Measurements from ENCODE around the gene HSPD1. TPM values are rescaled to one million over a fixed set of nuclear protein-coding genes. Genes with fewer than 3 reads are reported as not detected.
"Not testable (repeated sequence)": the region's sequence is repeated elsewhere in the genome, so short reads cannot be mapped to it uniquely, and the experiment has no call there.

The HSPD1 gene
- total RNA-seq, 1 donor, result 124 TPM

DNA sequence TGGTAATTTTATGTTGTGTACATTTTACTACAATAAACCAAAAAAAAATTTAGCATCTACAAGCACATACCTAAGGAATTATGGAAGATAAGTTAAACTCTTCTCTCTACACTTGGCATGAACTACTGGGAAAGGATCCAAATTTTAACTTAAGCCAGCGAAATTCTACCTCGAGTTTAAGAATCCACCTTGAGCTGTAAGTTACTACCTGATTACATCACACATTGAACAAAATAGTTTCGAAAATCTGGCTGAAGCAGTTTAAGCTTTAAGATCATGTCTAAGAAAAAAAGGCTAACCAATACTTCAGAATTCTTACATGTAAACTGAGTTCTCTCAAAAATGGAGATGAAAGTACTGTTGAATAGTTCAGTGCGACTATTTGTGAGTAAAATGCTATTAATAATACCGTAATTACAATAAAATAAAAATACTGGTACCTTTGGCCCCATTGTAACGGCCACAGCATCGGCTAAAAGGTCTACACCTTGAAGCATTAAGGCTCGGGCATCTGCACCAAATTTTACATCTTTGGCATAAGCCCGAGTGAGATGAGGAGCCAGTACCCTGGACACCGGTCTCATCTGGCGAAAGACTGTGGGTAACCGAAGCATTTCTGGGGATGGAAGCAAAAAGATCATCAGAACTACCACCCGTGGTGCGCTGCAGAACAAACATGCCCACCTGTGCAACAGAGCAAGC, 1.3 kb downstream of the HSPD1 start:
- DNase-seq (ENCODE audit: low read depth in 2 of 3, low spot score in 2 of 3), result no peak

GRCh38 chr2:197497326-197497725, 2.3 kb downstream of the HSPD1 start:
- no peak for DNase-seq (ENCODE audit: low read depth in 2 of 3, low spot score in 2 of 3)

GRCh38 chr2:197496695-197497094, 2.9 kb downstream of the HSPD1 start:
- DNase-seq (ENCODE audit: low read depth in 2 of 3, low spot score in 2 of 3), result no peak

DNA sequence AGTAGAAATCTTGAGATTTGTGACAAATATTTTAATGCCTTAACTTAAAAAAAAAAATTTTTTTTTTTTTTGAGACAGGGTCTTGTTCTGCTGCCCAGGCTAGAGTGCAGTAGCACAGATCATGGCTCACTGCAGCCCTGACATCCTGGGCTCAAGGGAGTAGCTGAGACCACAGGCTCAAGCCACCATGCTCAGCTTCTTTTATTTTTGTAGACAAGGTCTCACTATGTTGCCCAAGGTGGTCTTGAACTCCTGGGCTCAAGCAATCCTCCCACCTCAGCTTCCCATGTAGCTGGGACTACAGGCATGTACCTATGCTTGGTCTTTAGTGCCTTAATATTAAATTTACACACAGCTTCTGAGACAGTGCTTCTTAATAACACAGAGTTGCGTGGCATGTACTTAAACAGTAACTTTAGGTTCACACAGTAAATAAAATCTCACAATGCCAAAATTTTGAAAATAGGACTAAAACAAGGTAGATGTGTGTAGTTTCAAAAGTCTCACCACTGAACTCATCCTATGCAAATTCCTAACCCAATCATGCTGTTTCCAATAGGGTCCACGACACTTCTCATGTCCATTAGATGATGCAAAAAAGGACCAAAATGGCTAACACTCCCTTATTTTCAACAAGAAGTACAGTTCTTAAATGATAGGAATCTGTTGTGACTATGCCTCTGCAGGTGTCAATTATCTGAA, 4.1 kb downstream of the HSPD1 start:
- no peak for DNase-seq (ENCODE audit: low read depth in 2 of 3, low spot score in 2 of 3)

DNA sequence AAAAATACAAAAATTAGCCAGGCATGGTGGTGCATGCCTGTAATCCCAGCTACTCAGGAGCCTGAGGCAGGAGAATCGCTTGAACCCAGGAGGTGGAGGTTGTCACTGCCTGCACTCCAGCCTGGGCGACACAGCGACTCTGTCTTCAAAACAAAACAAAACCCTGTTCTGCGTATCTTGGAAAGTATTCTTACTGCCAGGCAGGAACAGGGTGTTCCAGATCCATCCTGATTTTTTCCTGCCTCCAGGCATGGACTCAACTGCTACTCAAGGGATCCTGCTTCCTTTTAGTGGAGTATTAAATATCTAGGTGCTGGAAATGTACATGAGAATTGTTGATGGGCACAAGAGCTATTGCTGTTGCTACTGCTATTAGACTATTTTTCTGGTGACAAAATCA, 12.3 kb downstream of the HSPD1 start:
- no peak for DNase-seq (ENCODE audit: low read depth in 2 of 3, low spot score in 2 of 3)

- no peak for DNase-seq (ENCODE audit: low read depth in 2 of 3, low spot score in 2 of 3)
Measured at GRCh38 chr2:197486175-197486574, 13.5 kb downstream of the HSPD1 start.

- not testable (repeated sequence) for DNase-seq (ENCODE audit: low read depth in 2 of 3, low spot score in 2 of 3)
Measured at GRCh38 chr2:197484248-197484647, 15.4 kb downstream of the HSPD1 start.

DNA sequence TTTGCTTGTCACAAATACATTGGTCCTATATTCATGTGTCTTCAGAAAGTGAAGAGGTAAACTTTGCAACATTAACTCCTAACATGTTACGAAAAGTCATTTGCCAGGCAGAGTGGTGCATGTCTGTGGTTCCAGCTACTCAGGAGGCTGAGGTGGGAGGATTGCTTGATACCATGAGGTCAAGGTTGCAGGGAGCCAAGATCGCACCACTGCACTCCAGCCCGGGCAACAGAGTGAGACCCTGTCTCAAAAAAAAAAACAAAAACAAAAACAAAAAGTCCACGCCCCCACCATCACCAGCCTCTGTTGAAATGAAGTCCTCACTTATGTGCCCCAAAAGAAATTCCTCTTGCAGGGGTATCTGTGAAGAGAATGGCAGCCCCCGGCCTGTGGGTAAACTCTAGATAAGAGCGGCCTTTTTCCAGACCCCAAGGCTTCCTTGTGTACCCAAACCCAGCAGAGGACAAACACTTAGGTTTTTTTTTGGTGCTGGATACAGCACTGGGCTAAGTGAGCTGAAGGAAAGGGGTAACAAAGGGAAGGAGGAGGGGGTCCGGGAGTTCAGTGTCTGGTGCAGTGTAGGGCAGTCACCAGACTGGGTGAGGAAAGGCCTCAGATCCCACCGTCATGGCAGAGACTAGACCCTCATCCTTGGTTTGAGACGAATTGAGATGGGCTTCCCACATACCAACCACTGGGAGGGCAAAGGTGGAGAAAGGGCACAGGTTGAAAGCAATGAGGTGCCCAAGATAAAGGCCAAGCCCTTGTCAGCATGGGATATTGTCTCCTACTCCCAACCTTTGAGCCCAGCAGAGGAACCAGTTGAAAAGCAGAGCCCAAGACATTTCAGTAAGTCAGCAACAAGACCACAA, 19.2 kb downstream of the HSPD1 start:
- DNase-seq (ENCODE audit: low read depth in 2 of 3, low spot score in 2 of 3), result no peak

DNA sequence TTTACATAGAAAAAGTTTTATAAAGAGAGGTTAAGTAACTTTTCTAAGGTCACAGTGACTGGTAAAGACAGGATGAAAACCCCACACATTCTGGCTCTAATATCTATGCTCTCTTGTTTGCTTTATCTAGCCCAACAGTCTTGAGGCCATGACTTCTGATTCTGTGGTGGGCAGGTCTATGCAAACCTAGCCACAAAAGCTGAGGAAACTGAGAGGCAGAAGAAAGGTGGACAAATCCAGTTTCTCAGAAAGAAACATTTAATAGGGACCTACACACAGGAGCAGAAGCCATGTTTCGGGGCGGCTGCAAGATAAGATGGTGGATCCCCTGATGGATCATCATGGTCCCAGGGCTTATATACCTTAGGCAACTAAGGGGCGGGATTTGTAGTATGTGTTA, 21.8 kb downstream of the HSPD1 start:
- DNase-seq (ENCODE audit: low read depth in 2 of 3, low spot score in 2 of 3), result no peak

DNA sequence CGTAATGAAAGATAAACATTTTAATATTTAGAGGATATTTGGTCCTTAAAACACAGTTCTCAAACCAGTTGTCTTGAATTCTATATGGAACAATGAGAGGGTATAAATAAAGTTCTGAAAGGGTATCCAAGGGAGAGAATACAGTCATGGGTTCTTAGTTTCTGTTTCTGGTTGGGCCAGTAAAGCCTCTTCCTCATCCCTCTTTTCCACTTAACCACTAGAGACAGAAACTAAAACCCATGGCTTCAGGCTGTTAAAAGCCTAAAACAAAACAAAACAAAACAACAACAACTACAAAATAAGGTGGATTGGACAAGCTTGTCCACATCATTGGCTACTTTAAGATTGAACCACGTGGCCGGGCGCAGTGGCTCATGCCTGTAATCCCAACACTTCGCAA, 27.5 kb downstream of the HSPD1 start:
- no peak for DNase-seq (ENCODE audit: low read depth in 2 of 3, low spot score in 2 of 3)

- DNase-seq (ENCODE audit: low read depth in 2 of 3, low spot score in 2 of 3), result no peak
Measured at GRCh38 chr2:197464175-197464574, 35.5 kb downstream of the HSPD1 start.

GRCh38 chr2:197461057-197461456, 38.6 kb downstream of the HSPD1 start:
- no peak for DNase-seq (ENCODE audit: low read depth in 2 of 3, low spot score in 2 of 3)

DNA sequence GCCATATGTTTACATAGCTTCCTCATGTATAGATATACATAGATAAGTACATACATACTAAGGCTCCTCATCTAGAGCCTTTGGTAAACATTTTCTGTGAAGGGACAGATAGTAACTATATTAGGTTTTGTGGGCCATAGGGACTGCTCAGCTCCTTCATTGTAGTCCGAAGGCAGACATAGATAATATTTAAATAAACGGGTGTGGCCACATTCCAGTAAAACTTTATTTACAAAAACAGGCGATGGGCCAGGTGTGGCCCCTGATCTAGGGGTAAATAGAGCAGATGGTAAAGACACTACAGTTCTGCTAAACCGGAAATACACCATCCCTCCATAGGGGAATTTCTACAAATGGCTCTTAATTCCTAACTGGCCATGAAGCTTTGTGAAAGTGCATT, 39.0 kb downstream of the HSPD1 start:
- DNase-seq (ENCODE audit: low read depth in 2 of 3, low spot score in 2 of 3), result no peak

DNA sequence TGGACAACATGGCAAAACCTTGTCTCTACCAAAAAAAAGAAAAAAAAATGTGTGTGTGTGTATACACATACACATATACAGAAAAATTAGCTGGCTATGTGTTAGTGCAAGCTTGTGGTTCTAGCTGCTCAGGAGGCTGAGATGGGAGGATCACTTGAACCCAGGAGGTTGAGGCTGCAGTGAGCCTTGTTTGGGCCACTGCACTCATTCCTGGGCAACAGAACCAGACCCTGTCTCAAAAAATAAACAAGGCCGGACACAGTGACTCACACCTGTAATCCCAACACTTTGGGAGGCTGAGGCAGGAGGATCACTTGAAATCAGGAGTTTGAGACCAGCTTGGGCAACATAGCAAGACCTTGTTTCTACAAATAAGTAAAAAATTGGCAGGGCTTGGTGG, 44.2 kb downstream of the HSPD1 start:
- no peak for DNase-seq (ENCODE audit: low read depth in 2 of 3, low spot score in 2 of 3)

- DNase-seq (ENCODE audit: low read depth in 2 of 3, low spot score in 2 of 3), result no peak
Measured at GRCh38 chr2:197454923-197455322, 44.7 kb downstream of the HSPD1 start.

GRCh38 chr2:197453914-197454398, 45.7 kb downstream of the HSPD1 start:
- no peak for DNase-seq (ENCODE audit: low read depth in 2 of 3, low spot score in 2 of 3)

- peak; percentile 94 to 99 (median 99) for DNase-seq (ENCODE audit: low read depth in 2 of 3, low spot score in 2 of 3)
Measured at GRCh38 chr2:197453123-197453913, 46.3 kb downstream of the HSPD1 start, which contains the start of gene COQ10B. Gene COQ10B (plus strand): TSS chr2:197453552. CDS start chr2:197453561, 9 bp downstream.

GRCh38 chr2:197452754-197453122, 46.9 kb downstream of the HSPD1 start:
- no peak for DNase-seq (ENCODE audit: low read depth in 2 of 3, low spot score in 2 of 3)

GRCh38 chr2:197450935-197451358, 48.7 kb downstream of the HSPD1 start:
- DNase-seq (ENCODE audit: low read depth in 2 of 3, low spot score in 2 of 3), result peak in 1 of 3 donors; percentile 23

DNA sequence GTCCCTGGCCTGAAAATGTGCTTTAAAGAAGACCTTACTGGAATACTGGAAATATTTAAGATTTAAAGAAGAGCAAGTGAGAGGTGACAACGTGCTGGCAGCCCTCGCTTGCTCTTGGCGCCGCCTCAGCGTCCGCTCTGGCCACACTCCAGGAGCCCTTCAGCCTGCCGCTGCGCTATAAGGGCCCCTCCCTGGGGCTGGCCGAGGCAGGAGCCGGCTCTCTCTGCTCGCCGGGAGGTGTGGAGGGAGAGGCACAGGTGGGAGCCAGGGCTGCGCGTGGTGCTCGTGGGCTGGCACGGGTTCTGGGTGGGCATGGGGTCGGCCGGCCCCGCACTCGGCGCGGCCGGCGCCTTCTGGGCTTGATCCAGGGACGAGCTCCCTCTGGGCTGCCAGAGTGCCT, 49.2 kb downstream of the HSPD1 start:
- DNase-seq (ENCODE audit: low read depth in 2 of 3, low spot score in 2 of 3), result no peak

Data from hematopoietic multipotent progenitor cell (in vitro differentiated cells).